PC-3 (cell line): ENCODE results near the gene TPO.

Experiments used
- CTCF ChIP-seq: fragments of 300-600 bp; sonication (generic); conservative IDR thresholded peaks from 2 replicates; pipeline ENCODE4 v1.5.1; 2017; ENCODE audit warnings: antibody characterized with exemption, low read depth, mild to moderate bottlenecking, low read length
- EZH2 ChIP-seq: fragments of 300-600 bp; sonication (generic); IDR thresholded peaks from one replicate; pipeline ENCODE4 v1.6.1; 2017; ENCODE audit warnings: antibody characterized with exemption, mild to moderate bottlenecking, low read length; ENCODE audit not compliant: unreplicated experiment
- EZH2phosphoT487 ChIP-seq: fragments of 300-600 bp; sonication (generic); IDR thresholded peaks from 2 replicates; pipeline ENCODE4 v1.6.1; 2018; ENCODE audit warnings: mild to moderate bottlenecking, antibody characterized with exemption, low read length, borderline replicate concordance

- TF ChIP-seq EZH2 = no peak
- no peak for TF ChIP-seq CTCF
- no peak for TF ChIP-seq EZH2phosphoT487
Observed at GRCh38 chr2:1446301-1446700, 33.0 kb downstream of the TPO start.
